ENCODE measurements around the gene MRPS34. TPM values are rescaled to one million over a fixed set of nuclear protein-coding genes. Genes with fewer than 3 reads are reported as not detected.
"Not testable (repeated sequence)": the region's sequence is repeated elsewhere in the genome, so short reads cannot be mapped to it uniquely, and the experiment has no call there.

The MRPS34 gene
- total RNA-seq, 1 experiment from 2014 or later = 276 TPM

DNA sequence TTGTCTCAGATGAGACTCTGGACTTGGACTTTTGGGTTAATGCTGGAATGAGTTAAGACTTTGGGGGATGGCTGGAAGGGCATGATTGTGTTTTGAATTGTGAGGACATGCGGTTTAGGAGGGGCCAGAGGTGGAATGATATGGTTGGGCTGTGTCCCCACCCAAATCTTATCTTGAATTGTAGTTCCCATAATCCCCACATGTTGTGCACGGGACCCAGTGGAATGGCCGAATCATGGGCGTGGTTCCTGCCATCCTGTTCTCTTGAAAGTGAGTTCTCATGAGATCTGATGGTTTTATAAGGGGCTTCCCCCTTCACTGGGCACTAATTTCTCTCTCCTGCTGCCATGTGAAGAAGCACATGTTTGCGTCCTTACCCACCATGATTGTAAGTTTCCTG lies 26.3 kb upstream of the MRPS34 start:
- in situ Hi-C loops (cut with HindIII; ENCODE audit: low sequenced_read_pairs); DNase-seq (ENCODE audit: low spot score): not testable (repeated sequence)

DNA sequence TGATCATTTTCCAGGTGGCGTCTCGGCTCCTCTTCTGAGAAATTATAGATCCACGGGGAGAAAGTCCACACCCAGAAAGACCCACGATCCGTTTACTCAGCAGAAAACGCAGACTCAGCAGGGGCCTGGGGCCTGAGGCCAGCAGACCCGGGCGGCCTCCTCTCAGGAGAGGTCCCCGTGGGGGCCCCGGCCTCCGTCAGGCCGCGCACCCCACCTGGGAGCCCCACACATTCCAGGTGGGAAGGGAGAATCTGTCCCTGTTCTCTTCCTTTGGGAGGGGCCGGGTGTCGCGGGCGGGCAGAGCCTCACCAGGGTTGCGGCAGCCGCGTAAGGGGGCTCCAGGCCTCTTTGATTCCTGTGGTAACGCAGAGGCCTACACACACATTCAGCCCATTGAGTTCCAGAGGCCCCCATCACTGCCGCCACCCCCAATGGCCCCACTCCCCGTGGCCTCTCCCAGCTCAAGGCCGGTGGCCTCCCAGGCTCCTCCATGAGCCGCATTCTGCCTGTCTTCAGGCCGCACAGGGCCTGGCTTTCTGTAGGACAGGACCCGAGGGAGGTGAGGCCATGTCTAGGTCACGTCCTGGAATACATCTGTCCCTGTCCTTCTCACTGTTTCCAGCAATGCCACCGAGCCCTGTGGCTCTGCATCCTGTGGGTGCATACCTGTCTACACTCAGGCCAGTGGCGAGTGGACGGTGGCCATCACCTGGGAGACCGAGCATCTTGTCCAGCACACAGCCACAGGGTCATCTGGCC lies 22.2 kb upstream of the MRPS34 start:
- no peak for DNase-seq (ENCODE audit: low spot score)
- in situ Hi-C loops (cut with HindIII; ENCODE audit: low sequenced_read_pairs) = no loop called here

- DNase-seq (ENCODE audit: low spot score) = no peak
- in situ Hi-C loops (cut with HindIII; ENCODE audit: low sequenced_read_pairs) = no loop called here
These were observed 21.4 kb upstream of the MRPS34 start for GRCh38 chr16:1794221-1794871.

DNA sequence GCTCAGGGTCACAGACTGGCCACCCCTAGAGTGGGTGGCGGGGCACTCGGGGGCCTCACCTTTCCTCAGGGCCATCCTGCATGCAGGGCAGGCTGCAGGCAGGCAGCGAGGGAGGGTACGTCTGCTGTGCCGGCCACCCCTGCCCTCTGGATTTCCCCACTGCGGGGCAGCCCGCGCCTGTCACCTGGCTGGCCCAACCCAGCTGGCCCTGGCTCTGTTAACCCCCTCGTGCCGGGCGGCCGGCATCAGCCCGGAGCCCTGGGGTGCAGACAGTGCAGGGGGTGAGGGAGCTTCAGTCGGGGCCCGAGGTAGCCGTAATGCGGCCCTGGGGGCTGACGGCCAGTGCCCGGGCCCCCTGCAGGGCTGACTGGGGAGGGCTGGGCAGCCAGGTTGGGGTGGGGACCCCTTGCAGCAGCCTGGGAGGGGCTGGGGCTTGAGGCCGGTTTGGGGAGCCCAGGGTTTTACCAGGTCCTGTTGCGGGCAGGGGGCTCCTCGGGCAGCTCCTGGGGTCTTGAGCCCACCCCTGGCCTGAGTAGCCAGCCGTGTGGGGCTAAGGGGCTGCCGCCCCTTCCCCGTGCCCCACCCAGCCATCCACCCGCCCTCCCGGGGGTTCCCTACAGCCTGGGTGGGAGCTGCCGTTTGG lies 20.8 kb upstream of the MRPS34 start, which contains the start of gene IGFALS:
Gene IGFALS (minus strand): TSS at position 128 of the 643 bp plus-strand sequence. CDS start 53 bp downstream, at position 75.
- in situ Hi-C loops (cut with HindIII; ENCODE audit: low sequenced_read_pairs) = no loop called here
- no peak for DNase-seq (ENCODE audit: low spot score)

DNA sequence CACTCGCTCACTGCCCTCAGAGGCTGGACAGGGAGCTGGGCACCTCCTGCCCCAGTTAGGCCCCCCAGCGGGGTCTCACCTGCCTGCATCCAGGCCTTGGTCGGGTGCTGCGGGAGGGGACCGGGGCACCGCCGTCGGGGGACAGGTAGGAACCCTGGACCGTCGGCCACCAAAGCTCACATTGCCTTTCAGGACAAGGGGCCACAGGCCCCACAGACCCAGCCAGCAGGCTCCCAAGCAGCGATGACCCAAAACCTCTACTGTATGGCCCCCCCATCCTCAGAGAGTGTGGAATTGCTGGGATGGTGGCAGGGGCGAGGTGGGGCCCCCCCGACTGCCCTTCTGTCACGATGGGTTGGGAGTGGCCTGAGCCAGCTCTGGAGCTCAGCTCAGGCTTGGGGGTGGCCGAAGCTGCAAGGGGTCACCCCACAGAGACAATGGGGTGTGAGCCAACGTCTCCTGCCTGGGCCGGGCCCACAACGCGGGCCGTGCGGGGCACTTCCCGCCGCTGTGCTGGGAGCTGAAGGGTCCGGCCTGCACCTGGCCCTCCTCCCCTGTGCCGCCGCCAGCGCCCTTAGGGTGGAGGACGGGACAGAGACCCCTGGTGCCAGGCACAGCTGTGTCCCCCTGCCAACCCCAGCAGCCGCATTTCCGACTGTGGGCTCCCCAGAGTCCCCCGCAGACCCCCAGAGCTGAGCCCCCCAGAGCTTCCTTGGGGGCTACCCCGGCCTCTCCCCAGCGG lies 20.1 kb upstream of the MRPS34 start:
- in situ Hi-C loops (cut with HindIII; ENCODE audit: low sequenced_read_pairs) = no loop called here
- no peak for DNase-seq (ENCODE audit: low spot score)

- in situ Hi-C loops (cut with HindIII; ENCODE audit: low sequenced_read_pairs) = no loop called here
- DNase-seq (ENCODE audit: low spot score) = no peak
These were observed 19.2 kb upstream of the MRPS34 start for GRCh38 chr16:1791943-1792812.

GRCh38 chr16:1791256-1791942 lies 18.5 kb upstream of the MRPS34 start:
- in situ Hi-C loops (cut with HindIII; ENCODE audit: low sequenced_read_pairs) = no loop called here
- no peak for DNase-seq (ENCODE audit: low spot score)

GRCh38 chr16:1790611-1791255 lies 17.8 kb upstream of the MRPS34 start:
- in situ Hi-C loops (cut with HindIII; ENCODE audit: low sequenced_read_pairs) = no loop called here
- peak; percentile 72 for DNase-seq (ENCODE audit: low spot score)

GRCh38 chr16:1790261-1790610 lies 17.3 kb upstream of the MRPS34 start:
- no peak for DNase-seq (ENCODE audit: low spot score)
- in situ Hi-C loops (cut with HindIII; ENCODE audit: low sequenced_read_pairs) = no loop called here

DNA sequence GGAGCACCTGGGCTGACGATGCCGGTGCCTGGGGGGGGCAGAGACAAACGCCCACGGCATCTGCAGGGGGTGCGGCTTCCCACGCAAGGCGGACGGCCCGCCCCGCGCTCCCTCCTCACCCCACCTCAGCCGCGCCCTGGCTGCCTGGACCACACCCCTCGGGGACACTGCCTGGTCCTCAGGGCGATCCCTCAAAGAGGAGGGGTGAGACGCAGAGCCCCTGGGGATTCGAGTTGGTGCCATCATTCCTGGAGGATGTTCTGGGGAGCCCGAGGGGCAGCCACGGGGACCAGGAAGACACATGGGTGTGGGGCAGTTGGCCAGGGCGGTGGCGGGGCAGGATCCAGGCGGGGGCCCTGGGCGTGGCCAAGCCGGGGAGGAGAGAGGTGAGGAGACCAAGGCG lies 16.7 kb upstream of the MRPS34 start:
- no peak for DNase-seq (ENCODE audit: low spot score)
- in situ Hi-C loops (cut with HindIII; ENCODE audit: low sequenced_read_pairs) = no loop called here

GRCh38 chr16:1788708-1789100 lies 15.8 kb upstream of the MRPS34 start:
- in situ Hi-C loops (cut with HindIII; ENCODE audit: low sequenced_read_pairs) = no loop called here
- no peak for DNase-seq (ENCODE audit: low spot score)

DNA sequence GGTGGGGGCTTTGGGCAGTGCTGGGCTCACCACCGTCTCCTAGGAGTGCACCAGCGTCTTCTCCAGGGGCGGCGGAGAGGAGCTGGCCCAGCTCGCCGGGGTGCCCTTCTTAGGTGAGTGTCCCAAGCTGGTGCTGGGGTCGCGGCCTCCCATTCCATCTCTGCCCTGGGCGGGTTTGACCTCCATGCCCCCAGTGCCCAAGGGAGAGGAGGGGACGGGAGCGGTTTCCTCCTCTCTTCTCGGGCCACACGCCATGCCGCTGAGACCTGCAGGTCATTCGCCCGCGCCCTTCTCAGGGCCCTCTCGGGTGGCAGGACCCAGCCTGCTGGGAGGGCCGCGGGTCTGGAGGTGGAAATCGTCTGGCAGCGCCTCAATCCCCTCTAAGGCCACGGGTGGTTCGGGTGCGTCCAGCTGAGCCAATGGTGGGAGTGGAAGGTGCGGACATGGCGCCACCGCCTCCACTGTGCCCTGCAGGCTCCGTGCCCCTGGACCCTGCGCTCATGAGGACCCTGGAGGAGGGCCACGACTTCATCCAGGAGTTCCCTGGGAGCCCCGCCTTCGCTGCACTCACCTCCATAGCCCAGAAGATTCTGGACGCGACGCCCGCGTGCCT lies 15.3 kb upstream of the MRPS34 start:
- in situ Hi-C loops (cut with HindIII; ENCODE audit: low sequenced_read_pairs) = no loop called here
- DNase-seq (ENCODE audit: low spot score) = no peak

GRCh38 chr16:1787322-1788094 lies 14.6 kb upstream of the MRPS34 start:
- DNase-seq (ENCODE audit: low spot score) = no peak
- in situ Hi-C loops (cut with HindIII; ENCODE audit: low sequenced_read_pairs) = no loop called here

- in situ Hi-C loops (cut with HindIII; ENCODE audit: low sequenced_read_pairs) = no loop called here
- DNase-seq (ENCODE audit: low spot score) = no peak
These were observed 14.1 kb upstream of the MRPS34 start for GRCh38 chr16:1787056-1787321.

DNA sequence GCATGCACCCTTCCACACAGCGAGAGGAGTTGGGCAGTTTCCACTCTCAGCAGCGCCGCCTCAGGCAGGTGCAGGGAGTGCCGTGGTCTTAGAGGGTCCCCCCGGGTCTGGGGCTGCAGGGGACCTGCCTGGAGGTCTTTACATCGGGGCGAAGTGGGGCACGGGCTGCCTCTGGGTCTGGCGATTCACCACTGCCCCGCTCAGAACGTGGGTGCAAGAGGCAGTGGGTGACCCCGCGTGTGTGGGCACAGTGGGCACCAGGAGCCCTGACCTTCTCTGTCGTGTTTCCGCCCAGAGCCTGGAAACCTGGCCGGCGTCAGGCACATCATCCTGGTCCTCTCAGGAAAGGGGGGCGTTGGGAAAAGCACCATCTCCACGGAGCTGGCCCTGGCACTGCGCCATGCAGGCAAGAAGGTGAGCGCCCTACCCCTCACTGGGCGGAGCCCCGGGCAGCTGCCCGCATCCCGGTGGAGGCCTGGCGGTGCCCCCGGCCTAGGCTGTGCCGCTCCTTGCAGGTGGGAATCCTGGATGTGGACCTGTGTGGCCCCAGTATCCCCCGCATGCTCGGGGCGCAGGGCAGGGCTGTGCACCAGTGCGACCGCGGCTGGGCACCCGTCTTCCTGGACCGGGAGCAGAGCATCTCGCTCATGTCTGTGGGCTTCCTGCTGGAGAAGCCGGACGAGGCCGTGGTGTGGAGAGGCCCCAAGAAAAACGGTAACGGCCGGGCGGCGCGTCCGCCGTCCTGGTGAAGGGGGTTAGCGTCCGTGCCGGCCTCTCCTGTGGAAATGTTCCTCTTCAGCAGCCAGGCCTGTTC lies 13.5 kb upstream of the MRPS34 start:
- no peak for DNase-seq (ENCODE audit: low spot score)

GRCh38 chr16:1785846-1786170 lies 12.9 kb upstream of the MRPS34 start:
- in situ Hi-C loops (cut with HindIII; ENCODE audit: low sequenced_read_pairs) = no loop called here

More for the DNA sequence above, 13.5 kb upstream of the MRPS34 start:
- in situ Hi-C loops (cut with HindIII; ENCODE audit: low sequenced_read_pairs) = no loop called here

More at GRCh38 chr16:1785846-1786170, 12.9 kb upstream of the MRPS34 start:
- DNase-seq (ENCODE audit: low spot score) = no peak

All from G401 (cell line).